Measurements from ENCODE around the gene TEX36. TPM values are rescaled to one million over a fixed set of nuclear protein-coding genes. Genes with fewer than 3 reads are reported as not detected.

TEX36 gene
- total RNA-seq, 1 experiment from 2014 or later = not detected

GRCh38 chr10:125709553-125710474 lies 26.9 kb upstream of the TEX36 start:
- no peak for ATAC-seq
- H3K4me1 ChIP-seq (ENCODE audit: control insufficient read depth, insufficient read depth, low read length) = peaks cover 42% of the 10 kb centered on the region
- in situ Hi-C loops (cut with HindIII; ENCODE audit: low pct_unique_long_range_greater_than_20kb, low sequenced_read_pairs) (no loop called here), intact Hi-C loops (cut with micrococcal nuclease; ENCODE audit: unreplicated experiment) (loop anchor here (10.0 kb wide), 1 partner anchor 545 kb away; the partner anchor contains the start of gene CTBP2)
- H3K27ac ChIP-seq (ENCODE audit: low read length) = peak overlapping the region; percentile 72; the same call in 1 of the 2 replicates
- ChIA-PET POLR2A (no interaction called here), CTCF (no interaction called here)
- no peaks in the 10 kb centered on the region for H3K27me3 ChIP-seq (ENCODE audit: control insufficient read depth, insufficient read depth, low read length)
- H3K36me3 ChIP-seq (ENCODE audit: control insufficient read depth, insufficient read depth, low read length) = no peaks in the 10 kb centered on the region
- H3K4me3 ChIP-seq (ENCODE audit: low read depth in 2 of 2, low read length in 2 of 2) = no peak overlapping the region
- no peak for DNase-seq (ENCODE audit: low read depth, low spot score)
- H3K9me3 ChIP-seq (ENCODE audit: control insufficient read depth, insufficient read depth, low read depth, low read length) = no peaks in the 10 kb centered on the region
- BruUV-seq (replicated peaks) = no TSS peak
- TF ChIP-seq SIN3A (IDR thresholded peaks at IDR 0.05; ENCODE audit: borderline replicate concordance, insufficient read depth, low read depth, low read length) (no peak), REST (IDR thresholded peaks at IDR 0.05; ENCODE audit: insufficient read depth in 1 of 2, low read depth in 2 of 2, low read length in 1 of 2) (no peak), TCF7L2 (IDR thresholded peaks at IDR 0.05; ENCODE audit: low read depth, low read length) (no peak), POLR2AphosphoS5 (IDR thresholded peaks at IDR 0.05; ENCODE audit: low read depth, low read length) (no peak)
- TF ChIP-seq, protein P1, sequence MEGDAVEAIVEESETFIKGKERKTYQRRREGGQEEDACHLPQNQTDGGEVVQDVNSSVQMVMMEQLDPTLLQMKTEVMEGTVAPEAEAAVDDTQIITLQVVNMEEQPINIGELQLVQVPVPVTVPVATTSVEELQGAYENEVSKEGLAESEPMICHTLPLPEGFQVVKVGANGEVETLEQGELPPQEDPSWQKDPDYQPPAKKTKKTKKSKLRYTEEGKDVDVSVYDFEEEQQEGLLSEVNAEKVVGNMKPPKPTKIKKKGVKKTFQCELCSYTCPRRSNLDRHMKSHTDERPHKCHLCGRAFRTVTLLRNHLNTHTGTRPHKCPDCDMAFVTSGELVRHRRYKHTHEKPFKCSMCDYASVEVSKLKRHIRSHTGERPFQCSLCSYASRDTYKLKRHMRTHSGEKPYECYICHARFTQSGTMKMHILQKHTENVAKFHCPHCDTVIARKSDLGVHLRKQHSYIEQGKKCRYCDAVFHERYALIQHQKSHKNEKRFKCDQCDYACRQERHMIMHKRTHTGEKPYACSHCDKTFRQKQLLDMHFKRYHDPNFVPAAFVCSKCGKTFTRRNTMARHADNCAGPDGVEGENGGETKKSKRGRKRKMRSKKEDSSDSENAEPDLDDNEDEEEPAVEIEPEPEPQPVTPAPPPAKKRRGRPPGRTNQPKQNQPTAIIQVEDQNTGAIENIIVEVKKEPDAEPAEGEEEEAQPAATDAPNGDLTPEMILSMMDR (IDR thresholded peaks at IDR 0.05) = no peak

DNA sequence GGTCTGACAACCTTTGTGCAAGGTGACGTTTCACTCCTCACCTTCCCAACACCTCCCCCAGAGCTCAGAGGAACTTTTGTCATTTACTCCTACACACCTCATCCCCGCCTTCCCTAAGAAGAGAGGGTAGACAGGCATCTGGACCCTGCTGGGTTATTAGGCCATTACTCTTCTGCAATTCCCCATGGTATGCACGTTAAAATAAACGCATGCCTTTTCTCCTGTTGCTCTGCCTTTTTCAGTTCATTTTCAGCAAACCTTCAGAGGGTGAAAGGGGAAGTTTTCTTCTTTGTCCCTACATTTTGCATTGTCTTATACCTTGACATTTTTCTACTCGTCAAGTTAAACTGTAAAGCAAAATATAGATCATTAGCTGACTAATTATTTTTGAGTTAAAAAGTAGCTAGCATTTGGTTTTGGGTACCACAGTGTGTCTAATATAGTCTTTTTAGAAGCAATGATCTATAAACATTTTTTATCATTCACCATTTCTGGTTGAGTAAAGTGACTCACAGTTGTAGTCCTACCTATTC lies 26.1 kb upstream of the TEX36 start:
- DNase-seq (ENCODE audit: low read depth, low spot score) (no peak), ATAC-seq (no peak)
- in situ Hi-C loops (cut with HindIII; ENCODE audit: low pct_unique_long_range_greater_than_20kb, low sequenced_read_pairs) (no loop called here), intact Hi-C loops (cut with micrococcal nuclease; ENCODE audit: unreplicated experiment) (loop anchor here (10.0 kb wide), 1 partner anchor 544 kb away; the partner anchor contains the start of gene CTBP2)
- TF ChIP-seq, protein P1 (IDR thresholded peaks at IDR 0.05) = no peak
- TF ChIP-seq TCF7L2 (IDR thresholded peaks at IDR 0.05; ENCODE audit: low read depth, low read length) = peak; percentile 48; the same call in 1 of the 2 replicates
- ChIA-PET CTCF (no interaction called here), POLR2A (interaction anchor here (0.5 to 0.9 kb wide), 2 partner anchors 9 to 214 kb away, joined by 3 to 7 read pairs; no protein-coding TSS in a partner anchor)
- H3K4me1 ChIP-seq (ENCODE audit: control insufficient read depth, insufficient read depth, low read length) = peaks cover 41% of the 10 kb centered on the region
- H3K4me3 ChIP-seq (ENCODE audit: low read depth in 2 of 2, low read length in 2 of 2) = no peak overlapping the region
- peak overlapping the region; percentile 72 for H3K27ac ChIP-seq (ENCODE audit: low read length)
- no peaks in the 10 kb centered on the region for H3K9me3 ChIP-seq (ENCODE audit: control insufficient read depth, insufficient read depth, low read depth, low read length)
- no peaks in the 10 kb centered on the region for H3K36me3 ChIP-seq (ENCODE audit: control insufficient read depth, insufficient read depth, low read length)
- no peaks in the 10 kb centered on the region for H3K27me3 ChIP-seq (ENCODE audit: control insufficient read depth, insufficient read depth, low read length)
- no TSS peak for BruUV-seq (replicated peaks)
